ENCODE data around the gene TMEM123.

Gene TMEM123

GRCh38 chr11:102390667-102391465 lies 61.7 kb downstream of the TMEM123 start:
- peak; percentile 23 to 41 (median 27) for DNase-seq
- no peak overlapping the region for H3K27ac ChIP-seq (ENCODE audit: insufficient read depth, low read length, poor library complexity, severe bottlenecking)
- peaks cover 14% of the 10 kb centered on the region for H3K36me3 ChIP-seq (ENCODE audit: control insufficient read depth, insufficient read depth, low read length)
- no peaks in the 10 kb centered on the region for H3K4me1 ChIP-seq (ENCODE audit: control insufficient read depth, insufficient read depth, low read length, poor library complexity, severe bottlenecking)
- no peaks in the 10 kb centered on the region for H3K27me3 ChIP-seq (replicated peaks; ENCODE audit: control insufficient read depth, insufficient read depth, low read length, poor library complexity, severe bottlenecking)
- no peak overlapping the region for H3K4me3 ChIP-seq (ENCODE audit: insufficient read depth, low read depth, low read length, poor library complexity, severe bottlenecking)
- H3K9me3 ChIP-seq (ENCODE audit: control insufficient read depth, low read length) = no peaks in the 10 kb centered on the region

- Histone ChIP-seq H3K36me3 (ENCODE audit: control insufficient read depth, insufficient read depth, low read length) (peaks cover 17% of the 10 kb centered on the region), H3K27me3 (replicated peaks; ENCODE audit: control insufficient read depth, insufficient read depth, low read length, poor library complexity, severe bottlenecking) (no peaks in the 10 kb centered on the region)
Observed at GRCh38 chr11:102389253-102389652, 63.3 kb downstream of the TMEM123 start.

GRCh38 chr11:102387043-102387781 lies 65.4 kb downstream of the TMEM123 start:
- no peaks in the 10 kb centered on the region for H3K9me3 ChIP-seq (ENCODE audit: control insufficient read depth, low read length)
- no peaks in the 10 kb centered on the region for H3K4me1 ChIP-seq (ENCODE audit: control insufficient read depth, insufficient read depth, low read length, poor library complexity, severe bottlenecking)
- H3K27me3 ChIP-seq (replicated peaks; ENCODE audit: control insufficient read depth, insufficient read depth, low read length, poor library complexity, severe bottlenecking) = no peaks in the 10 kb centered on the region
- peaks cover 5% of the 10 kb centered on the region for H3K36me3 ChIP-seq (ENCODE audit: control insufficient read depth, insufficient read depth, low read length)
- no peak overlapping the region for H3K27ac ChIP-seq (ENCODE audit: insufficient read depth, low read length, poor library complexity, severe bottlenecking)
- H3K4me3 ChIP-seq (ENCODE audit: insufficient read depth, low read depth, low read length, poor library complexity, severe bottlenecking) = no peak overlapping the region
- DNase-seq = no peak

More at GRCh38 chr11:102389253-102389652, 63.3 kb downstream of the TMEM123 start:
- Histone ChIP-seq H3K9me3 (ENCODE audit: control insufficient read depth, low read length) (no peaks in the 10 kb centered on the region), H3K4me1 (ENCODE audit: control insufficient read depth, insufficient read depth, low read length, poor library complexity, severe bottlenecking) (no peaks in the 10 kb centered on the region), H3K4me3 (ENCODE audit: insufficient read depth, low read depth, low read length, poor library complexity, severe bottlenecking) (no peak overlapping the region), H3K27ac (ENCODE audit: insufficient read depth, low read length, poor library complexity, severe bottlenecking) (no peak overlapping the region)
- DNase-seq = no peak

GRCh38 chr11:102386136-102386734 lies 66.3 kb downstream of the TMEM123 start:
- DNase-seq = no peak
- H3K9me3 ChIP-seq (ENCODE audit: control insufficient read depth, low read length) = no peaks in the 10 kb centered on the region
- peaks cover 5% of the 10 kb centered on the region for H3K36me3 ChIP-seq (ENCODE audit: control insufficient read depth, insufficient read depth, low read length)
- H3K27ac ChIP-seq (ENCODE audit: insufficient read depth, low read length, poor library complexity, severe bottlenecking) = no peak overlapping the region
- no peaks in the 10 kb centered on the region for H3K4me1 ChIP-seq (ENCODE audit: control insufficient read depth, insufficient read depth, low read length, poor library complexity, severe bottlenecking)
- no peaks in the 10 kb centered on the region for H3K27me3 ChIP-seq (replicated peaks; ENCODE audit: control insufficient read depth, insufficient read depth, low read length, poor library complexity, severe bottlenecking)
- no peak overlapping the region for H3K4me3 ChIP-seq (ENCODE audit: insufficient read depth, low read depth, low read length, poor library complexity, severe bottlenecking)

GRCh38 chr11:102385085-102386007 lies 67.2 kb downstream of the TMEM123 start:
- Histone ChIP-seq H3K9me3 (ENCODE audit: control insufficient read depth, low read length) (no peaks in the 10 kb centered on the region), H3K27me3 (replicated peaks; ENCODE audit: control insufficient read depth, insufficient read depth, low read length, poor library complexity, severe bottlenecking) (no peaks in the 10 kb centered on the region), H3K36me3 (ENCODE audit: control insufficient read depth, insufficient read depth, low read length) (peaks cover 9% of the 10 kb centered on the region), H3K4me1 (ENCODE audit: control insufficient read depth, insufficient read depth, low read length, poor library complexity, severe bottlenecking) (peaks cover 2% of the 10 kb centered on the region), H3K27ac (ENCODE audit: insufficient read depth, low read length, poor library complexity, severe bottlenecking) (no peak overlapping the region), H3K4me3 (ENCODE audit: insufficient read depth, low read depth, low read length, poor library complexity, severe bottlenecking) (no peak overlapping the region)
- DNase-seq = no peak

- no peaks in the 10 kb centered on the region for H3K9me3 ChIP-seq (ENCODE audit: control insufficient read depth, low read length)
- H3K36me3 ChIP-seq (ENCODE audit: control insufficient read depth, insufficient read depth, low read length) = peaks cover 17% of the 10 kb centered on the region
- H3K4me3 ChIP-seq (ENCODE audit: insufficient read depth, low read depth, low read length, poor library complexity, severe bottlenecking) = no peak overlapping the region
Observed at GRCh38 chr11:102384419-102385079, 68.0 kb downstream of the TMEM123 start.

GRCh38 chr11:102383839-102384238 lies 68.7 kb downstream of the TMEM123 start:
- peaks cover 2% of the 10 kb centered on the region for H3K4me1 ChIP-seq (ENCODE audit: control insufficient read depth, insufficient read depth, low read length, poor library complexity, severe bottlenecking)
- H3K36me3 ChIP-seq (ENCODE audit: control insufficient read depth, insufficient read depth, low read length) = peaks cover 24% of the 10 kb centered on the region
- H3K9me3 ChIP-seq (ENCODE audit: control insufficient read depth, low read length) = no peaks in the 10 kb centered on the region
- no peak for DNase-seq
- no peaks in the 10 kb centered on the region for H3K27me3 ChIP-seq (replicated peaks; ENCODE audit: control insufficient read depth, insufficient read depth, low read length, poor library complexity, severe bottlenecking)
- H3K27ac ChIP-seq (ENCODE audit: insufficient read depth, low read length, poor library complexity, severe bottlenecking) = no peak overlapping the region
- H3K4me3 ChIP-seq (ENCODE audit: insufficient read depth, low read depth, low read length, poor library complexity, severe bottlenecking) = no peak overlapping the region

More at GRCh38 chr11:102384419-102385079, 68.0 kb downstream of the TMEM123 start:
- H3K27me3 ChIP-seq (replicated peaks; ENCODE audit: control insufficient read depth, insufficient read depth, low read length, poor library complexity, severe bottlenecking) = no peaks in the 10 kb centered on the region
- H3K27ac ChIP-seq (ENCODE audit: insufficient read depth, low read length, poor library complexity, severe bottlenecking) = no peak overlapping the region
- no peak for DNase-seq
- H3K4me1 ChIP-seq (ENCODE audit: control insufficient read depth, insufficient read depth, low read length, poor library complexity, severe bottlenecking) = peaks cover 2% of the 10 kb centered on the region

GRCh38 chr11:102382384-102382783 lies 70.2 kb downstream of the TMEM123 start:
- H3K36me3 ChIP-seq (ENCODE audit: control insufficient read depth, insufficient read depth, low read length) = peaks cover 38% of the 10 kb centered on the region
- no peak overlapping the region for H3K4me3 ChIP-seq (ENCODE audit: insufficient read depth, low read depth, low read length, poor library complexity, severe bottlenecking)
- no peak for DNase-seq
- peaks cover 2% of the 10 kb centered on the region for H3K4me1 ChIP-seq (ENCODE audit: control insufficient read depth, insufficient read depth, low read length, poor library complexity, severe bottlenecking)
- H3K27me3 ChIP-seq (replicated peaks; ENCODE audit: control insufficient read depth, insufficient read depth, low read length, poor library complexity, severe bottlenecking) = no peaks in the 10 kb centered on the region
- no peaks in the 10 kb centered on the region for H3K9me3 ChIP-seq (ENCODE audit: control insufficient read depth, low read length)
- no peak overlapping the region for H3K27ac ChIP-seq (ENCODE audit: insufficient read depth, low read length, poor library complexity, severe bottlenecking)

GRCh38 chr11:102378818-102379217 lies 73.7 kb downstream of the TMEM123 start:
- Histone ChIP-seq H3K27ac (ENCODE audit: insufficient read depth, low read length, poor library complexity, severe bottlenecking) (no peak overlapping the region), H3K4me3 (ENCODE audit: insufficient read depth, low read depth, low read length, poor library complexity, severe bottlenecking) (no peak overlapping the region), H3K36me3 (ENCODE audit: control insufficient read depth, insufficient read depth, low read length) (peaks cover 41% of the 10 kb centered on the region), H3K9me3 (ENCODE audit: control insufficient read depth, low read length) (no peaks in the 10 kb centered on the region), H3K4me1 (ENCODE audit: control insufficient read depth, insufficient read depth, low read length, poor library complexity, severe bottlenecking) (peaks cover 7% of the 10 kb centered on the region), H3K27me3 (replicated peaks; ENCODE audit: control insufficient read depth, insufficient read depth, low read length, poor library complexity, severe bottlenecking) (no peaks in the 10 kb centered on the region)
- DNase-seq = no peak

Measured in effector memory CD4-positive, alpha-beta T cell (primary cell).